ENCODE data around the gene TJP3. TPM values are rescaled to one million over a fixed set of nuclear protein-coding genes. Genes with fewer than 3 reads are reported as not detected.

TJP3 gene
- polyA plus RNA-seq, 6 donors from 2014 or later, result 1.2 to 3.8 (median 2.0) TPM; not detected in 1

GRCh38 chr19:3768015-3768747 is 60.0 kb downstream of the TJP3 start:
- Mint-ChIP-seq H3K27ac (peak overlapping the region in 2 of 6 donors; percentile 22 to 24), H3K36me3 (peaks cover 0 to 15% of the 10 kb centered on the region in 2 donors), H3K27me3 (no peaks in the 10 kb centered on the region), H3K4me1 (peaks cover 2 to 15% (median 10%) of the 10 kb centered on the region in 3 donors), H3K4me3 (no peak overlapping the region), H3K9me3 (no peaks in the 10 kb centered on the region)
- DNase-seq (no peak), ATAC-seq (ENCODE audit: low read depth in 2 of 2) (no peak)

GRCh38 chr19:3768748-3769099 is 60.5 kb downstream of the TJP3 start:
- H3K4me3 Mint-ChIP-seq, result peak overlapping the region in 1 of 8 donors; percentile 40

GRCh38 chr19:3769494-3769893 is 61.3 kb downstream of the TJP3 start:
- Mint-ChIP-seq H3K4me3 (no peak overlapping the region), H3K9me3 (no peaks in the 10 kb centered on the region), H3K27ac (peak overlapping the region in 2 of 6 donors; percentile 56 to 64), H3K4me1 (peaks cover 0 to 19% (median 15%) of the 10 kb centered on the region in 3 donors), H3K27me3 (no peaks in the 10 kb centered on the region), H3K36me3 (peaks cover 0 to 15% of the 10 kb centered on the region in 2 donors)
- DNase-seq, result no peak
- no peak for ATAC-seq (ENCODE audit: low read depth in 2 of 2)

More at GRCh38 chr19:3768748-3769099, 60.5 kb downstream of the TJP3 start:
- Mint-ChIP-seq H3K36me3 (peaks cover 0 to 15% of the 10 kb centered on the region in 2 donors), H3K27ac (peak overlapping the region in 2 of 6 donors; percentile 1 to 22), H3K4me1 (peaks cover 0 to 17% (median 13%) of the 10 kb centered on the region in 3 donors), H3K27me3 (no peaks in the 10 kb centered on the region), H3K9me3 (no peaks in the 10 kb centered on the region)
- ATAC-seq (ENCODE audit: low read depth in 2 of 2) (no peak), DNase-seq (no peak)

GRCh38 chr19:3770136-3770999 is 62.2 kb downstream of the TJP3 start:
- Mint-ChIP-seq H3K4me3 (no peak overlapping the region), H3K27ac (peak overlapping the region in 1 of 6 donors; percentile 64), H3K4me1 (peaks cover 0 to 19% (median 15%) of the 10 kb centered on the region in 3 donors), H3K36me3 (peaks cover 0 to 15% of the 10 kb centered on the region in 2 donors), H3K9me3 (no peaks in the 10 kb centered on the region), H3K27me3 (no peaks in the 10 kb centered on the region)
- ATAC-seq (ENCODE audit: low read depth in 2 of 2) (no peak), DNase-seq (no peak)

- Mint-ChIP-seq H3K27me3 (no peaks in the 10 kb centered on the region), H3K9me3 (peaks cover 0 to 1% (median 0%) of the 10 kb centered on the region in 7 donors), H3K4me1 (peaks cover 0 to 20% (median 14%) of the 10 kb centered on the region in 3 donors), H3K4me3 (no peak overlapping the region), H3K27ac (peak overlapping the region in 1 of 6 donors; percentile 39), H3K36me3 (peaks cover 0 to 14% of the 10 kb centered on the region in 2 donors)
- ATAC-seq (ENCODE audit: low read depth in 2 of 2) (no peak), DNase-seq (no peak)
These were observed 63.1 kb downstream of the TJP3 start for GRCh38 chr19:3771000-3771905.

DNA sequence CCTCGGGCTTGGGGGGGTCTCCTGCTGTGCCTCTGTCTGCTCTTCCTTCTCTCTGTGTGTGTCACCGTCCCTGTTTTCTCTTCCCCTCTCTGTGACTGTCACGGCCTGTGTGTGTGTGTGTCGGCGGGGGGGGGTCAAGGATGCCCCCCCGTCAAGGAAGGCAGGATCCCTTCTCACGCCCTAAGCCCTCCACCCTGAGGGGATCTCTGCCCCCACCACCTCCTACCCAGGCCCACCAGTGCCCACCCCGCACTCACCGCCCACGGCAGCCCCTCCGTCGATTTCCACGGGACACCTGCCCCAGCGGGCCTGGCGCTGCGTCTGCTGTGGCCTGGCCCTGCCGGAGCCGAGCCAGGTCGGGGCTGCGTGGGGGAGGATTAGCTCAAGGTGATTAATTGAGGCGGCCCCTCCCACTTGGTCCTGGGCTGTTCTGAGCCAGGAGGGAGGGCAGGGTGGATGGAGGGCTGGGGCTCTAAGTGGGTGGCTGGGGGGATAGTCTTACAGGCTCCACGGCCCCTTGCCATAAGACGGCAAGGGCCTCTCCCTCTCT is 63.8 kb downstream of the TJP3 start, which contains the start of gene RAX2:
RAX2 (minus strand) TSS at position 323 of the 550 bp plus-strand sequence. CDS start 486 bp downstream, outside the sequence.
- Mint-ChIP-seq H3K27me3 (no peaks in the 10 kb centered on the region), H3K4me1 (peaks cover 0 to 22% (median 9%) of the 10 kb centered on the region in 3 donors), H3K4me3 (no peak within 1 kb of the TSS), H3K9me3 (peaks cover 0 to 7% (median 0%) of the 10 kb centered on the region in 7 donors), H3K27ac (peak within 1 kb of the TSS in 2 of 6 donors; percentile 69 to 88), H3K36me3 (peaks cover 0 to 8% of the 10 kb centered on the region in 2 donors)
- ATAC-seq (ENCODE audit: low read depth in 2 of 2) (no peak), DNase-seq (no peak)

DNA sequence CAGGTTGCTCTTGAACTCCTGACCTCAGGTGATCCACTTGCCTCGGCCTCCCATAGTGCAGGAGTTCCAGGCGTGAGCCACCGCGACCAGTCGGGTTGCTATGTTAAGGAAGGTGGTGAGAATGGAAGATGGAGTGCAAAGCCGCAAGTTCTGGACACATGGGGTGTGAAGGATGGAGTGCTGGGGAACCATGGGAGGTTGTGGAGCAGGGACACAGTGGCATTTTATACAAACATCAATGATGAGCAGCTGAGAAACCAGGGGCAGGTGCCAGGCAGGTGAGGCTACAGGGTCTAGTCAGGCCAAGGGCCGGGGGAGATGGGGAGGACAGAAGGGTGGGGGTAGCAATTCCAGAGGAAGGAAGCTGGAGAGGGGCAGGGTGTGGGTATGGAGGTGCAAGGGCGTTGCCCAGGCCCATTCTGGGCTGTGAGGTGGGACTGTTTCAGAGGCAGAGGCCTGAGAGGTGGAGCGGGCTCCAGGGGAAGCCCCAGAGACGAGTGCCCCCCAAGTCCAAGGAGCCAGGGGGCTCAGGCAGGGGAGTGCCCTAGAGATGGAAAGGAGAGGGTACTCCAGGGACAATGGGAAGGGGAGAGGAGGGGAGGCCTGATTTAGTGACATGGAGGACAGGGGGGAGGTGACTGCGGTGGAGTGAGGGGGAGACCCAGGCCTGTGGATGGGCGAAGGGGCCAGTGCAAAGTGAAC is 65.8 kb downstream of the TJP3 start:
- no peaks in the 10 kb centered on the region for H3K27me3 Mint-ChIP-seq
- H3K36me3 Mint-ChIP-seq, result peaks cover 0 to 3% of the 10 kb centered on the region in 2 donors
- H3K4me1 Mint-ChIP-seq, result peaks cover 0 to 19% (median 9%) of the 10 kb centered on the region in 3 donors
- ATAC-seq (ENCODE audit: low read depth in 2 of 2) (no peak), DNase-seq (no peak)
- H3K27ac Mint-ChIP-seq, result peak overlapping the region in 3 of 6 donors; percentile 7 to 70 (median 32)
- H3K4me3 Mint-ChIP-seq, result no peak overlapping the region
- H3K9me3 Mint-ChIP-seq, result peaks cover 0 to 7% (median 0%) of the 10 kb centered on the region in 7 donors

DNA sequence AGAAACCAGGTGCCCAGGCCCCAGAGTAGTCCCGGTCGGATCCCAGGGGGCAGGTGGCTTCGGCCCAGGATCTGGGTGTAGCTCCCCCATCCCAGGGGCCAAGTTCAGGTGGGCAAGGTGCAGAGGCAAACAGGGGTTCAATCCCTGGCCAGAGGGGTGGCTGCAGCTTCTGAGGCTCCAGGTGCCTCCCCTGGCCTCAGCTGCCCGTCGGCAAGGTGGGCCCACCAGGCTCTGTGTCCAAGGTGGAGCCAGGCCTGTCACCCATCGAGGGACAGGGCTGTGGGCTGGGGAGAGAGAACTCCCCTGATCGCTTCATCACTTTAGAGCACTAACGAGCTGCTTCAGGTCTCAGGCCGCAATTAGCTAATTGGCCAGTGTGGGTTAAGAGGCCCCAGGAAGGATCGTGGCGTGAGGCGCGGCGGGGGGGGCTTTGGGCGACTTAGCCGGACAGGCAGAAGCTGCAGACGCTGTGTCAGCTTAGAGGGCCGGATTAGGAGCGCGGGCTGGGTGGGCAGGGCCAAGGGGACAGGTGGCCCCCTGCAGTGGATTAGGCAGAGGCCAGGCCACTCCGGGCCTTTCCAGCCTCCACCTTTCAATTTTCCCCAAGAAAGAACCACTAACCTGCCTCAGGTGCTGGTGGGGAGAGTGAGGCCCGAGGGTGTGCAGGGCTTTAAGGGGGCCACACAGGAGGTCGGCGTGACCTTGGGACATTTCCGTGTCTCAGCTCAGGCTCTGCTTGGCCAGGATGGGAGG is 66.6 kb downstream of the TJP3 start:
- Mint-ChIP-seq H3K9me3 (peaks cover 0 to 7% (median 0%) of the 10 kb centered on the region in 7 donors), H3K27me3 (no peaks in the 10 kb centered on the region), H3K4me3 (no peak overlapping the region), H3K27ac (no peak overlapping the region), H3K4me1 (peaks cover 0 to 18% (median 9%) of the 10 kb centered on the region in 3 donors), H3K36me3 (no peaks in the 10 kb centered on the region)
- DNase-seq, result no peak
- no peak for ATAC-seq (ENCODE audit: low read depth in 2 of 2)

- peak overlapping the region in 1 of 6 donors; percentile 69 for H3K27ac Mint-ChIP-seq
- no peaks in the 10 kb centered on the region for H3K36me3 Mint-ChIP-seq
- DNase-seq, result no peak
- no peak overlapping the region for H3K4me3 Mint-ChIP-seq
- H3K9me3 Mint-ChIP-seq, result peaks cover 0 to 7% (median 0%) of the 10 kb centered on the region in 7 donors
- ATAC-seq (ENCODE audit: low read depth in 2 of 2), result no peak
- peaks cover 0 to 18% (median 9%) of the 10 kb centered on the region in 3 donors for H3K4me1 Mint-ChIP-seq
- no peaks in the 10 kb centered on the region for H3K27me3 Mint-ChIP-seq
These were observed 67.2 kb downstream of the TJP3 start for GRCh38 chr19:3775374-3775711.

- H3K36me3 Mint-ChIP-seq, result peaks cover 0 to under 1% of the 10 kb centered on the region in 2 donors
- peaks cover 0 to 7% (median 1%) of the 10 kb centered on the region in 7 donors for H3K9me3 Mint-ChIP-seq
These were observed 67.6 kb downstream of the TJP3 start for GRCh38 chr19:3775831-3776230.

DNA sequence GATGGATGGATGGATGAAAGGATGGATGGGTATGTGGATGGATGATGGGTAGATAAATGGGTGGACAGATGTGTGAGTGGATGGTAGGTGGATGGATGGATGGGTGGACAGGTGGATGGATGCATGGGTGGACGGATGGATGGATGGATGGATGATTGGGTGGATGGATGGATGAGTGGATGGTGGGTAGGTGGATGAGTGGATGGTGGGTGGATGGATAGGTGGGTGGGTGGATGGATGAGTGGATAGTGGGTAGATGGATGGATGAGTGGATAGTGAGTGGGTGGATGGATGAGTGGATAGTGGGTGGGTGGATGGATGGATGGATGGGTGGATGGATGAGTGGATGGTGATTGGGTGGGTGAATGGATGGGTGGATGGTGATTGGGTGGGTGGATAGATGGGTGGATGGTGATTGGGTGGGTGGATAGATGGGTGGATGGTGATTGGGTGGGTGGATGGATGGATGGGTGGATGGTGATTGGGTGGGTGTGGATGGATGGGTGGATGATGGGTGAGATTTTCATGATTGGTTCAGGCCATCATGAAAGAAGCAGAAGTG is 68.4 kb downstream of the TJP3 start:
- Mint-ChIP-seq H3K27ac (no peak overlapping the region), H3K36me3 (peaks cover 4 to 7% of the 10 kb centered on the region in 2 donors), H3K4me3 (peak overlapping the region in 1 of 8 donors; percentile 22), H3K9me3 (peaks cover 2 to 9% (median 8%) of the 10 kb centered on the region in 7 donors), H3K4me1 (peaks cover 0 to 12% (median 5%) of the 10 kb centered on the region in 3 donors), H3K27me3 (no peaks in the 10 kb centered on the region)
- no peak for DNase-seq
- no peak for ATAC-seq (ENCODE audit: low read depth in 2 of 2)

More at GRCh38 chr19:3775831-3776230, 67.6 kb downstream of the TJP3 start:
- Mint-ChIP-seq H3K27me3 (no peaks in the 10 kb centered on the region), H3K4me3 (no peak overlapping the region), H3K4me1 (peaks cover 0 to 18% (median 9%) of the 10 kb centered on the region in 3 donors), H3K27ac (peak overlapping the region in 1 of 6 donors; percentile 69)
- no peak for ATAC-seq (ENCODE audit: low read depth in 2 of 2)
- DNase-seq, result no peak

Data from naive B cell (primary cell).